ELR (cell line): ENCODE data around the gene RERE.

ENCODE experiments used
- DNase-seq: peaks from one replicate; pipeline ENCODE4 v3.0.0-alpha.2; 2015; ENCODE audit warnings: low read depth

The RERE gene

GRCh38 chr1:8570465-8570864 lies 247.0 kb downstream of the RERE start:
- DNase-seq = no peak

GRCh38 chr1:8569242-8569641 lies 248.2 kb downstream of the RERE start:
- no peak for DNase-seq

DNA sequence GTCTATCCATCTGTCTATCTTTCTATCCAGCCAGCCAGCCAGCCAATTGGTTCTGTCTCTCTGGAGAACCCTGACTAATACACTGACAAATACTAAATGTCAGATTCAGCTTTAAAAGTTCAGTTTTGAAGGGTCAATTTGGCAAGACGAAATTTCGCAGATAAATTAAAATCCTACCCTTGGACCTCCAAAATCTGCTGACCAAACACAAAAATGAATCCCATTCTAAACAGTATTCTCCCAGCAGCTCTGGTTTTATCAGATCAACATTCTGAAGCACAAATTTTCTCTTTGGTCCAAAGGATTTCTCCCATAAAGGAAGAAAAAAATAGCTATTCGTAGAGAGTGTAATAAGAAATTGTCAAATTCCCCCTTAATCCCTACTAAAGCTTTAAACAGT lies 248.6 kb downstream of the RERE start:
- no peak for DNase-seq

GRCh38 chr1:8567146-8567545 lies 250.3 kb downstream of the RERE start:
- peak; percentile 78 for DNase-seq

DNA sequence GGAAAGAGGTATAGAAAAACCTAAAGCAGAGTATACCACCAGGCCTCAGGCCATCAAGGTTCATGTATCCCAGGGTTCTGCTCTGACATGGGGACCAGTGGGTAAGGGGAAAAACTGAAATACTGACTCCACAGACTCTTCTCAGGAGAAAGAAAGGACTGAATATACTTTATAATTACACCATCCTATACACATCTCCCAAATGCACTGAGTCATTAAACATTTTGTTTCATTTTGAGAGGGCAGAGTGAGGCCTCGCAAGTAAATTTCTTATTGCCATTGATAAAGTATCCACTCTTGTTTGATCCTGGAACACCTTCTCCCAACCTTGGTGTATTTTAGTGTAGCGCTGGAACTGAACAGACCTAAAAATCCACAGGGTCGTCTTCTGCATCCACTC lies 251.6 kb downstream of the RERE start:
- no peak for DNase-seq

- no peak for DNase-seq
Measured at GRCh38 chr1:8563944-8564537, 253.4 kb downstream of the RERE start.

DNA sequence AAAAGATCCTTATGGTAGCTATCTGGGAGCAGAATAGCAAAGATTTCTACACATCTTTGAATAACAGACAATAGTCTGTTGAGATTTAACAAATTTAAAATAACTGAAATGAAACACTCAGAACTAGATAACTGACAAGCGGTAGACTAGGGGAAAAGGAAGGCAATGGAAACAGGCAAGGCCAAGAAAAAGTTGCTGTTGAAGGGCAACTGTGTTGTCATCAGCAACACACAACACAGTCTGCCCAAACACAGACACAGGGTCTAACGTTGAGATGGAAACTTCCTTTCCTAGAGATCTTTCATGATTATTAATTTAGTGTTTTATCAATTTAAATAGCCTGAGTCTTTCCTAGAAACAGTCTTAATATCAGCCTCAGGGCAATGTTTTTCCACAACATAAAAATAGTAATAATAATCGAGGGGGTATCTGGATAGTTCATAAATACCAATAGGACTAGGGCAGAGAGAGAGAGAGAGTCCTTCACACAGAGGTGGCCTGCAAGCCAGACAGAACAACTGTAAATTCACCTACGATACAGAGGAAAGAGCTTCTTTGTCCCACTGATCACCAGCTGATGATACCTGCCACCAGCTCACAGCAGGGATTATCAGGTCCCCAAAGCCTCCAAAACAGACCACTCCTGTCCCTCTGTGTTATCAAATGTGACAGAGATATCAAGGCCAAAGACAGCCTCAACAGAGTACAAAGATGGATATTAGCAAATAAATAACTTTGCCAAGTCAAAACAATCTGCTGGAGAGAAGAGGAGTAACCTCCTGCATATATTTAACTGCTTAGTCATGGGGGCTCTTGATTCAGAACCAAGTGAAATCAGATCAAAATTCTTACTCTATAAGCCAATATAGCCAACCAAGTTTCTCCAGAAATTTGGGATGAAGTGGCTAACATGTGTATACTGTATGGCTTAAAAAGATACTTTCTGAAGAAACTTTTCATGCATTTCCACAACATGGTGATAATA lies 254.3 kb downstream of the RERE start:
- peak; percentile 41 for DNase-seq

DNA sequence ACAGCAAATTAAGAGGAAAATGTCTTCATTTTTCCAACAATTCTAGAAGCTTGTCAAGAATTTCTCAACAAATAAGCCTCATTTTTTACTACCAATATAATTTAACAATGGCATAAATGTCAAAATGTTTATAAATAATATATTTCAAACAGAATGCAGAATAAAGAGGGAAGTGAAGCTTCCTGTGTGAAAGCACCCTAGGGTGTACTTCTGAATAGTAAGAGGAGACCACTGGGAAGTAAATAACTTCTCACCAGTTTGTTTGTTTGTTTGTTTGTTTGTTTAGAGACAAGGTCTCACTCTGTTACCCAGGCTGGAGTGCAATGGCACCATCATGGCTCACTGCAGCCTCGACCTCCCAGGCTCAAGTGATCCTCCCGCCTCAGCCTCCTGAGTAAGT lies 255.2 kb downstream of the RERE start:
- DNase-seq = no peak

- peak; percentile 67 for DNase-seq
Measured at GRCh38 chr1:8560611-8561544, 256.6 kb downstream of the RERE start.

GRCh38 chr1:8560035-8560434 lies 257.4 kb downstream of the RERE start:
- DNase-seq = no peak

GRCh38 chr1:8555582-8555981 lies 261.9 kb downstream of the RERE start:
- no peak for DNase-seq

DNA sequence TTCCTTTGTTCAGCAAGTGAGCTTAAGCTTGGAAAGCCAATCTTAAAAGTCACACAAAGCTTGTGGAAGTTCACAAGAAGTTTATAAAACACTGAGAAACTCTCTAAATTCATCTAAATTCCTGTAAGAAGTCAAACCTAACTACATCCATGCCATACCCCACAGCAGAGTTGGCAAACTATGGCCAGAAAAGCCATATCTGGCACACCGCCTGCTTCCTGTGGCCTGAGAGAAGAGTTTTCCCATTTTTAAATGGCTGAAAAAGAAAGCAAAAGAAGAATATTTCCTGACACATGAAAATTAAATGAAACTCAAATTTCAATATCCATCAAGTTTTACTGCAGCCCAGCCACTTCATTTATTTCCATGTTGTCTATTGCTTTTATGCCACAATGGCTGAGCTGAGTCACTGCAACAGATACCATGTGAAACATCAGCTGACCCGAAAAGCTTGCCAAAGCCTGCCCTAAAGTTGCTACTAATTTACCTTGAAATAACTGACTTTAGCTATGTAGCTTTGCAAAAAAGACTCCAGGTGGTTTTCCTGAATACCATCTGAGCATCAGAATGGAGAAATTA lies 262.4 kb downstream of the RERE start:
- peak; percentile 13 for DNase-seq

DNA sequence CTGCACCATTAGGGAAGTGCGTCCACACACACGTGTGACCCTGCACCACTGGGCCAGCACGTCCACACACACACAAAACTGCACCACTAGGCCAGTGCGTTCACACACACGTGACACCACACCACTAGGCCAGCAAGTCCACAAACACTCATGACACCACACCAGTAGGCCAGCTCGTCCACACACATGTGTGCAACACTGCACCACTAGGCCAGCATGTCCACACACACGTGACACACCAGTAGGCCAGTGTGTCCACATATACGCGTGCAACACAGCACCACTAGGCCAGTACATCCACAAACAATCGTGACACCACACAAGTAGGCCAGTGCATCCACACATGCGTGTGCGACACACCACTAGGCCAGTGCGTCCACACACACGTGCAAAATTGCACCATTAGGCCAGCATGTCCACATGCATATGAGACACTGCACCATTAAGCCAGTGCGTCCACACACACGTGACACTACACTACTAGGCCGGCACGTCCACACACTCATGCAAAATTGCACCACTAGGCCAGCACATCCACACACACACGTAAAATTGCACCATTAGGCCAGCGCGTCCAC lies 264.5 kb downstream of the RERE start:
- no peak for DNase-seq

DNA sequence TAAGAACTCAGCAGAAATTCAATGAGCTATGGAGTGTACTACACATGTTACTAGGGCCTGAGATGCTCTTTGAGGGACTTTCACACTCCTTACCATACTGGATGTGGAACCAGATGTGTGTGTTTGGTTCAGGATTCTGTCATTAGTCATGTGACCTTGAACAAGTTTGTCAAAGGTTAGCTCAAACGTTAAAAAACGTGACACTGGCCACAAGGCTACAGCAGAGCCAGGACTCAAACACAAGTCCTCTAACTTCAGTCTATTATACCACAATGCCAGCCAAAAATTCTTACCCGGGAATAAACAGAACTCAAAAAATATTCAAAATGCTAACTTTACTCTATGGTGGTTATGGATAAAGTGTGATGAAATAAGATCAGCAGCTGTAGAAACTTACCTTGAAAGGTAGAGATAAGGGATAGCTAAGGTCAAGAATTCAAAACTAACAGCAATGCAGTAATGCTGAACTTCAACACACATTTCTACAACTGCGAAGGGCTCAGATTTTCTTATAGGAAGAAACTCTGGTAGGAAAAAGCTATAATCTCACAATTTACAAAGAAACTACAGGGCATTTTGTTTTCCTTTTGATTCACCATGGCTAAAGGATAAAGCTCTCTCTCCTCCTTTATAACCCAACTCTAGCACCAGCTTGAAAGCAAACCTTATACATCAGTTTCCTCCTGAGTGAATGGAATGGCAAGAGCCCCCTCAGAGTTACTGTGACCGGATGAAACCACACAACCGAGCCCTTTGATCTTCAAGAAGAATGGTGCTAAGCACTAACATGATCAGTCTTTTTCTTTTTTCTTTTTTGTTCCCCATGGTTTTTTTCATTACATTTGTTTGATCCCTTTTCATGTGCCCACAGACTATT lies 265.6 kb downstream of the RERE start:
- no peak for DNase-seq

GRCh38 chr1:8551057-8551456 lies 266.4 kb downstream of the RERE start:
- no peak for DNase-seq

DNA sequence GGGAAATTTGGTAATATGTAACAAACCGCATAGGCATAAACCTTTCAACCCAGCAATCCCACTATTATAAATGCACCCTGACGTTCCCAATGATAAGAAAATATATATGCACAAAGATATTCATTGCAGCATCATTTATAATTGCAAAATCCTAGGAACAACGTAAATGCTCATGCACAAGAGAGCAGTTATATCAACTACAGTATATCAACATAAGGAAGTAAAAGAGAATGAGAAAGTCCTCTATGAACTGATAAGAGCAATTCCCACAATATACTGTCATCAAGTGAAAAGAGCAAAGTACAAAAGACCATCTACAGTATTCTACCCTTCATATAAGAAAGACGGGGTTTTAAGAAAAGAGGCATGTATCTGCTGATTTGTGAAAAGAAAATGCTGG lies 269.6 kb downstream of the RERE start:
- DNase-seq = no peak

DNA sequence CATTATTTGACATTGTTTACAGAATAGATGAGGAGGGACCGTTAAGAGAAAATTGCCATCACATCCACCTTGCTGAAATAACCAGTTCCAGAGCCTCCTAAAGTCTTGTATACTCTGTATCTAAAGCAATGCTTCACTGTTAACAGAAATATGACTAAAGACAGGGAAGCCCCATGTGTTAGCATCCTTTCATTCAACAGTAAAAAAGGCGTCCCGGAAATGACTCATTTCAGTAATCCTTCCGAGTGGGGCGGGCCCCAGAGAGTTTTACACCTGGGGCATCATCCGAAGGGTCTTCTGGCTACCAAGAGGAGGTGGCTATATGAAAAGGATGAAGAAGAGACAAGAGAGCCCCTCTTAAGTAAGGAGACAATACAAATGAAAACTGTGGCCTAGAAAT lies 272.4 kb downstream of the RERE start:
- DNase-seq = peak; percentile 77

DNA sequence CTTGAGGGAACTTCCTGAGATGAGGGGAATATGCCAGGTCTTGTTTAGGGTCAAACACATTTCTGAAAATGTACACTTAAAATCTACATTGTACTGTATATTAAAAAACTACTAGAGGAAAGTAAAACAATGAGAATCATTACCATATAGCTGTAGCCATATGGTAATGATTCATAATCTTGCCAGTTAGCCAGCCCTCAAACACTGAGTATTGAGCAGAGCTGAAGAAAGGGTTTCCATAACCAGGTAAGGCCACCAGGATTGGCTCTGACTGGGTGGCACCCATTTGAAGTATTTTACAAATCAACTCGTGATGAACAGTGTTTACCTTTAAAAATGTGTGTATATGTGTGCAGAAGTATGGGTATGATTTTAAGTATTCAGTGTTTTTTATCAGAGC lies 272.8 kb downstream of the RERE start:
- DNase-seq = peak; percentile 55

DNA sequence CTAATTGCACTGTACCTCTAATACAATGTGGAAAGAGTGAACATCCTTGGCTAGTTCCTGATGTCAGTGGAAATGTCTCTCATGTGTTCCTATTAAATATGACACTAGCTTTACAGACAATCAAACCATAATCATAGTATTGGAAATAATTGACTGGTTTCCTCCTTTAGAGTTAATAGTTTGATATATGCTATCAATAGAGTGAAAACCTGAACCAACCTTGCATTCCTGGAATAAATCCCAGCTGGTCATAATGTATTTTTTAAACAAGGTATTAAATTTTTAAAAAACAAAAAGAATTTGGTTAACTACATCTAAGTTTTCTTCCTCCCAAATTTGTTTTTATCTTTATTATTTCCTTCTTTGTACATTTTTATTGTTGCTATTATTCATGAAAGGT lies 273.5 kb downstream of the RERE start:
- DNase-seq = no peak

DNA sequence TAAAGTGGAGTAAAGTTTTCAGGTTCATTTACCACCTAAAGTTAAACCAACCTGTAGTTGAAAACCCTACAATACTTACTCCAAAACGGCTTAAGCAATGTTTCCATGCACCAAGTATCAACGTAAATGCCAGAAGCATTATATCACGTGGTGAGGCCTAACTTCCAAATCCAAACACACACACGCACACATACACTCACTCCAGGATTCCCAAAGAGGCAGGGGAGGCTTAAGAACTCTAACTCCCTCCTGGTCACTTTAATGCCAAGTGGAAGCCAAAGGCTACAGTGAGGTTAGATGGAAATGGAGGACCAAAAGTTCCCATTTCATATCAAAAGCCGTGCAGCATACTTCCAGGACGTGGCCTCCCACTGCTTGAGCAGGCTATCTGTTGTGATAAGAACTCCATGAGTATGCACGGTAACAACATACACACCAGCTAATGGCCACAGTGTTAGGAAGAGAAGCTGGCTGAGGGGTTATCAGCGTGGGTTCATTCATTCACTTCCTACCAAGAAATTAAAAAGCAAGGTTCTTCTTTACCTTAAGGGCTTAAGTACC lies 275.4 kb downstream of the RERE start:
- DNase-seq = no peak
